Measurements from ENCODE around the gene SCARB1. TPM values are rescaled to one million over a fixed set of nuclear protein-coding genes. Genes with fewer than 3 reads are reported as not detected.

SCARB1 gene
- total RNA-seq, 1 donor from 2014 or later: 8.7 TPM

DNA sequence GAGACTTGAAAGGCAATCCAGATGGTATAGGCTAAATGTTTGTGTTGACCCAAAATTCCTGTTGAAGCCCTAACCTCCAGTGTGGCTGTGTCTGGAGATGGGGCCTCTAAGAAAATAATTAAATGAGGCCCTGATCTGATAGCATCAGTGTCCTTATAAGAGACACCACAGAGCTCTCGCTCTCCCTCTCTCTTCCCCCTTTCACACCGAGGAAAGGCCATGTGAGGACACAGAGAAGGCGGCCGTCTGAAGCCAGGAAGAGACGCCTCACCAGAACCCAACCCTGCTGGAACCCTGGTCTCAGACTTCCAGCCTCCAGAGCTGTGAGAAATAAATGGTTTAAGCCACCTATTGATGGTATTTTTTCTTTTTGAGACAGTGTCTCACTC is 87.5 kb downstream of the SCARB1 start:
- DNase-seq (ENCODE audit: low spot score): no peak

DNA sequence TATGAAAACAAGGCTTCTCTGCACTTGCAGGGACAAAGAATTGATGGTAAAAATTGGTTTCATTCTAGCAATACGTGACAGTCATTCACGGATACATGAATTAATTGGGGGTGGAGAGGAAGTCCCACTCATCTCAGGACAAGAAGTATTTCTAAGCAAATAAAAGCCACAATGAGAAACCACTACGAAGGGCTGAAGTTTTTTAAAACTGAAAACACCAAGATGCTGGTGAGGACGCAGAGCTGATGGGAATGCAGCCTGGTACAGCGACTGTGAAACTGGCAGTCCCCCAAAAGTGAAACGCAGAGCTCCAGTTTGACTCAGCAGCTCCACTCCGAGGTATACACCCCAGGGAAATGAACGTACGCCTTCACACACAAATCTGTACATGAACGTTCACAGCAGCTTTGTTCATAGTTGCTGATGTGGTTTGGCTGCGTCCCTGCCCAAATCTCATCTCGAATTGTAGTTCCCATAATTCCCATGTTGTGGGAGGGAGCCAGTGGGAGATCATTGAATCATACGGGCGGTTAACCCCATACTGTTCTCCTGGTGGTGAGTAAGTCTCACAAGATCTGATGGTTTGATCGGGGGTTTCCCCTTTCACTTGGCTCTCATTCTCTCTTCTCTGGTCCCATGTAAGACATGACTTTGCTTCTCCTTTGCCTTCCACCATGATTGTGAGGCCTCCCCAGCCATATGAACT is 89.0 kb downstream of the SCARB1 start:
- no peak for DNase-seq (ENCODE audit: low spot score)

GRCh38 chr12:124774054-124774461 is 89.6 kb downstream of the SCARB1 start:
- DNase-seq (ENCODE audit: low spot score): no peak

GRCh38 chr12:124772289-124773170 is 91.1 kb downstream of the SCARB1 start:
- no peak for DNase-seq (ENCODE audit: low spot score)

- peak; percentile 75 for DNase-seq (ENCODE audit: low spot score)
Observed at GRCh38 chr12:124771462-124772288, 92.0 kb downstream of the SCARB1 start.

DNA sequence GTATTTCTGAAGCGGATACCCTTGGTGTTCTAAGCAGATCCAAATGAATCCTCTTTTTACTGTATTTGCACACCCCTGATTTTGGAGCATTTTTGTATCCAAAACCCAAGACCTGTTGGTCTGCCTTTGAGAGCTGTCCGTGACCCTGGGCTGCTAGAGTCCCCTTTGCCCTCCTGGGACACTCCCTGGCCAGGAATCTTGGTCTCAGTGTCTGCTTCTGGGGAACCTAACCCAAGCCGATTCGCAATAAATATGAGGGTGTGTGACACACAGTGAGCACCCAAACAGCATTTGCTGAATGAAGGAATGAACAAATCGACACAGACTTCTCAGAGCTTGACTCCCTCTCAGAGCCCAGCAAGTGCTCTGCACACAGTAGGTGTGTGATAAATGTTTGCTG is 92.9 kb downstream of the SCARB1 start:
- no peak for DNase-seq (ENCODE audit: low spot score)

- DNase-seq (ENCODE audit: low spot score): no peak
Observed at GRCh38 chr12:124769881-124770512, 93.7 kb downstream of the SCARB1 start.

GRCh38 chr12:124769163-124769530 is 94.5 kb downstream of the SCARB1 start:
- no peak for DNase-seq (ENCODE audit: low spot score)

- DNase-seq (ENCODE audit: low spot score): no peak
Observed at GRCh38 chr12:124768452-124769162, 95.1 kb downstream of the SCARB1 start.

DNA sequence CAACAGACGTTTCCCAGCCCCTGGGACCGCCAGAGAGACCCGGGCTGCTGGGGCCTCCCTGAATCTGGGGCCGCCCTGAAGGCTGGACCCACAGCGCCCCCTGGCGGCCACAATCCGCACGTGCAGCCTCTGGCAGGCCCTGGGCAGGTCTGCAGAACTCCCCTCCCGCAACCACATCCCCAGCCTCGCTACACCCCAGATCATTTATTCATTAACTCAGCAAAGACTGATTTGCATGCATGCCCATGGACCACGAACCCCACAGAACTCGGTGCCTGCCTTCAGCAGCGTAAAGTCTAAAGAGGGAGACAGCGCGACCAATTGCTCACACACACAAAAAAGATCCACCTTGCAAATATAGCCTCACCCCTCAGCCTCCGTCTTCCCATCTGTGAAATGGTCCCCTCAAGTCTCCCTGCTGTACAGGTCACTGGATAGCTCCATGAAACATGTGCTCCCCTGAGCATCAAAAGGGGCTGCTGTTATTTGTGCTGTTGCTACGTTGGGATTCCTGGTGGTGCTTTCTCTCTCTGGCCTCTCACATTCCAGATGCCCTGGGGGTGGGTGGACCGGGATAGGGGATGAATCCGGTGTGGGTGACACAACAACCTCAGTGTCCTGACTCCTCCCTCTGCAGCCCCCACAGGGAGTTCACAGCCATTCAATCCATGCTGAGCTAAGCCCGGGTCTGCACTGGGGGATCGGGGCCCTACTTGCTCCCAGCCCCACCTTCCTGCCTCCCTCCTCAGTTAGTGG is 96.4 kb downstream of the SCARB1 start:
- peak; percentile 83 for DNase-seq (ENCODE audit: low spot score)

DNA sequence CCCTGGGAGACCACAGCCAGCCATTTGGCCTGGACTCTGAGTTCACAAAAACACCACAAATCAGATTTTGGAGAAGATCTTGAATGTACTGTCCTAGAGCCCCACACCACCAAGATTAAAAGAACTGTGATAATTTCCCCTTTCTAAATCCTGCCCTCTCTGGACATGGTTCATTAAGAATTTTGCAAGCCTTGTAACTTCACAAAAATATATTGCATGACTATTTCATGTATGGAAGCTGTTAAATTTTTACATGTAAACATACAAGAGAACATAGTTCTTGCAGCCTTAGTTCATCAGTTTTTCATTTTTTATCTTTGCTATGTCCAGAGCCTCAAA is 97.0 kb downstream of the SCARB1 start:
- no peak for DNase-seq (ENCODE audit: low spot score)

GRCh38 chr12:124765581-124766489 is 97.8 kb downstream of the SCARB1 start:
- DNase-seq (ENCODE audit: low spot score): peak; percentile 48

GRCh38 chr12:124764870-124765580 is 98.6 kb downstream of the SCARB1 start:
- no peak for DNase-seq (ENCODE audit: low spot score)

DNA sequence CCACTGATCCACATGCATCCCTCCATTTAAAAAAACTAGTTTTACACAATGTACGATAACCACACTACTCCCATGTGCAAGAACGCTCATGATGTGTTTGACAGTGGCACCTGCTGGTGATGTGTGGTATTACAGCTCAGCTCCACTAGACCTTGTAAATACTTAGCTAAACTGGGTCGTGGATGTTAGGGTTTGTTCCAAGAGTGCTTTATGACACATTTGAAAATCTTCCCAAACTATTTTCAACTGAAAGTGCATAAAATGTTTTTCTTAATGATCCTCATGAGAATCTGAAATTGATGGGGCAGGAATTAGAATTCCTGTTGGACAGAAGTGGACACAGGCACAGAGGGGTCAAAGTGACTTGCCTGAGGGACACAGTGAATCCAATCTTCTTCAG is 99.2 kb downstream of the SCARB1 start:
- no peak for DNase-seq (ENCODE audit: low spot score)

DNA sequence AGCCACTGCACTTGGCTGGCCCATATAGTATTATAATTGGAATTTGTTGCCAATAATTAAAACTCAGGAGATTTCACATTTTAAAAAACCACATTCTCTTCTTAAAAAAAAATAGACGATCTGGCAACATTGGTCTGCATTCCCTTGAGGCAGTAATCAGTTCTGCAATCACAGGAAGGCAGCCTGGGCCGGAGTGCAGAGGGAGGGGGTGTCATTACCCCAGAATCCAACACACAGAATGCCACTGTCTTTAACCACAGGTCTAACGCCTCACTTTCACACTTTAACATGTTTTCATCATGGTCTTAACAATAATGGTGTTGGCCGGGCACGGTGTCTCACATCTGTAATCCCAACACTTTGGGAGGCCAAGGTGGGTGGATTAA is 100.1 kb downstream of the SCARB1 start:
- no peak for DNase-seq (ENCODE audit: low spot score)

DNA sequence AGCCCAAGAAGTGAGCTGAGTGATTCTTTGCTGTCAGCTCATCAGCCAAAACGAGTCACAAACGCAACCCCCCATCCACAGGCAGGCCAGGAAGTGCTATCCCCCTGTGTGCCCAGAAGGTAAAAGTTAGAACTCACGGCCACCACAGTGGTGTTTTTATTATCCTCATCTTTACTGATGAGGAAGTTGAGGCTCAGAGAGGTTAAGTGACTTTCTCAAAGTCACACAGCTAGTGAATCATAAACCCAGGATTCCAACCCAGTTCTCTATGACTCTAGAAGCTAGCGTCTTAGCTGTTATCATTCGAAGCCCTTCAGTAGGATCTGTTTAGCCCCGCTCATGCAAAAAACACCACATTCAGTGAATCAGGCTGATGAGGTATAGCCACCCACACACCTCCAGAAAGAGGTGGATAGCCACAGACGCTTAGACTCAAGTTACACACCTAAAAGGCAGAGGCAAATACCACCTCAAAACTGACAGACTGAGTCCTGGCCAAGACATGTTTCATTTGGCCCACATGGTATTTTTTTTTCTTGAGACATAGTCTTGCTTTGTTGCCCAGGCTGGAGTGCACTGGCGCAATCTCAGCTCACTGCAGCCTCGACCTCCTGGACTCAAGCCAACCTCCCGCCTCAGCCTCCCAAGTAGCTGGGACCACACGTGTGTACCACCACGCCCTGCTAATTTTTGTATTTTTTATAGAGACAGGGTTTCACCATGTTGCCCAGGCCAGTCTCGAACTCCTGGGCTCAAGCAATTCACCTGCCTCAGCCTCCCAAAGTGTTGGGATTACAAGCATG is 100.7 kb downstream of the SCARB1 start:
- no peak for DNase-seq (ENCODE audit: low spot score)

- no peak for DNase-seq (ENCODE audit: low spot score)
Observed at GRCh38 chr12:124762384-124762783, 101.3 kb downstream of the SCARB1 start.

GRCh38 chr12:124761871-124762270 is 101.8 kb downstream of the SCARB1 start:
- DNase-seq (ENCODE audit: low spot score): no peak
